DMS153 (cell line): ENCODE data around the gene ABCC5.

ENCODE experiments used
- DNase-seq: peaks from one replicate; lab custom pipeline; 2025; lab: John Stamatoyannopoulos, UW

ABCC5 gene

DNA sequence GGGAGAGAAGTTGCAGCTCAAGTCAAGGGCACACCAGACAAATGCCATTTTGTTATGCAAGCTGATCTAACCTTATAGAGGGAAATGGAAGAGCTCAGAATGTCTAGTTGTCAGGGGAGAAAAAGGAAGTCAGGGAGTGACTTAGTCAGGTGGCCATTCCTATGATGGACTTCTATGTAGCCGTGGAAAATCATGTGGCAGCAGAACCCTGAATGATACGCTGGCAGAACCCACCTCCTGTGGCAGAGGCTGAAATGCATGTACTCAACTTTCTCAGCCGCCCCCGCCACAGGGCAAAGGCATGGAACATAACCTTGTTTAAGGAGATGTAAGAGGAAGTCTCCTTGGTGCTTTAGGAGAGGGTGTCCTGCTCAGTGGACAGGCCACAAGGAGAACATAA is 95.3 kb downstream of the ABCC5 start:
- no peak for DNase-seq

DNA sequence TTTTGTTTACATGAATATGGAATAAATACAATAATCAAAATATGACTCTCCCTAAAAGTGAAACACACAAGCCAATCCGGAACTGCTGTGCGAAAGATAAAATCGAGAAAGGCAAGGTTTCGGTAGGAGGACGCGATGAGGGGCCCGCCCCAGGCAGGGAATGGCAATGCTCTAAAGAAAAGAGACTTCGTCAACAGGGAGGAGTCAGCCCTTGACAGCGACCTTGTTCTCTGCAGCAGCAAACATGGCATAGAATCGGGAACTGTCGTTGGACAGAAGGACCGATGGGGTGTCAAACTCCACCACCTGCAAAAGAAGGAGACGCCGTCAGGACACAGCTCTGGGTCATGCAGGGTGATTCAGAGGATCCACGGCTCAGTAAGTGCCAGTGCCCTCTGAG is 96.6 kb downstream of the ABCC5 start:
- DNase-seq, result no peak

DNA sequence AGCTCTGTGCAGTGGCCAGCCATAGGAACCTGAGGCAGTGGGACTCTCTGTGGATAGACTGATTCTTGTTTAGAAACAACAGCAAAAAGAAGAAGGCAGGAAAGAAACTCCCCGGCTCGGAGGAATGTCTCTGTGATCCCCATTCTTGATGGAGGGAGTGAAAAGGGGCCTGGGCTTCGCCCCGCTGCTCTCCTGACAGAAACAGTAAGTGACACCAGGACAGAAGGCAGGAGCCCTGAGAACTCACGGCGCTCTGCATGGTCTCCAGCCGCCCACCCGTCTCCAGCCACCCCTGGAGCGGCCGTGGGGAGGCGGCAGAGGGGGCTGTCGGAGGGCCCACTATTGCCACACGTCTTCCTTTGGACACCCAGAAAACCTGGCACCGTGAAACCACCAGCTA is 97.3 kb downstream of the ABCC5 start:
- no peak for DNase-seq

DNA sequence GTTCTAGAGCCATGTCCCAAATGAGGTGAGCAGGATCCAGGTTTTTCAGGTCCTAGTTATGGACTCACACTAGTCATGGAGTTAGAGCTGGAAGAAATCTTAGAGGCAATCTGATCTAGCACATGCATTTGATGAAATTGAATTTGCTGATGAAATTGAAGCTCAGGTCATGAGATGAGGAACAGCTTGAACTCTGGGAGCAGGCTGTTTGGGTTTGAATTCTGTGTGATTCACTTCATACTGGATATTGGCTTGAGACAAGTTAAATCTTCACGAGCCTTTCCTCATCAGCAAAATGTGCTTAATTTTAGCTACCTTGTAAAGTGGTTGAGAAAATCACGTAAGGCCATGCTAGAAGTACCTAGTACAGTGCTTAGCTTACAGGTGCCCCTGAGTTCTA is 99.5 kb downstream of the ABCC5 start:
- no peak for DNase-seq

DNA sequence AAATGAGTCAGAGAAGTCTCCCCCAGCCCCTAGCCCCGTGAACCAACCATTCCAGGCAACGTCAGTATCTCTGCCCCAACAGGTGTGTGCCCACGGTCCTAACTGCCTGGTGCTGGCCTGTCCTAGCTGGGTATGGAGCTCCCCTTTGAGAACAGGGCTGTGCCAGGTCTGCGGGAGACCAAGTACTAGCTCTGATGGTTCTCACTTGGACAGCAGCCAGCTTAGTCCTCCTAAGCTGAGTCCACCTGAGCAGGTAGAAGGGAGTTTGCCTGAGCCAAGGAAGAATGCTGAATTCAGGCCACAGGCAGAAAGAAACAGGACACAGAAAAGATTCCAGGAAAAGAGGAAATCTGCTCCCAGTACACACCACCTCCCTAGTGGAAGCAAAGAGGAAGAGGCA is 99.9 kb downstream of the ABCC5 start:
- DNase-seq, result no peak

DNA sequence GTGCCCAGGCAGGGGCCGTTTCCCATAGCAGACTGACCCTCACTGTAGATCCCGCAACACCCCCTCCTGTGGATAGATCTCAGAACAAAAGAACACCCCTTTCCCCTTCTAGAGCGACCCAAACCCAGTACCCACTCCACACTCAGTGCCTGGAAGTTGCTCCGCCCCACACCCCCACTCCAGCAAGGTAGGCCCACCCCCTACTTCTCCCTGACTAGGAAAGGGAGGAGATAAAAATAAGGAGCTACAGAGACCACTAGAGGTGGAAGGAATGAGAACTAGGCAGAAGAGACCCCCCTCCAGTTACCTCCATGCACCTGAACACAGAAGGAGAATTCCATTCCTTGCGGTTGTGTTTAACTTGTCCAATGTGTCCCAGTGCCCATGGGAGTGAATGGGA is 102.8 kb downstream of the ABCC5 start:
- DNase-seq, result no peak

DNA sequence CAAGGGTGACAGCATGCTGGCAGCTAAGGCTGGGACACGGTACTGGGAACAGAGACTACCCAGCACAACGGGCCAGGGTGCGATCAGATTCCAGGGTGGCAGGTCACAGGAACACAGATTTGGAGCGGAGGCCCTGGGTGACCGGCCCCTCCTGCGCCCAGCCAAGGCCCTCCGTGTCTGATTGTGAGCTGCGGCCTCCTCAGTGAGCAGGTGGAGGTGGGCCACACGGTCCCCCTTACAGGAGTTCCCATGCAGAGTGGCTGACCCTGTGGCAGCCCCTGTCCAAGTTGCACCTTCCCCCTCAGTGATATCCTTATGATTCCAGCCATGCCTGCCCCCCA is 104.1 kb downstream of the ABCC5 start:
- no peak for DNase-seq

DNA sequence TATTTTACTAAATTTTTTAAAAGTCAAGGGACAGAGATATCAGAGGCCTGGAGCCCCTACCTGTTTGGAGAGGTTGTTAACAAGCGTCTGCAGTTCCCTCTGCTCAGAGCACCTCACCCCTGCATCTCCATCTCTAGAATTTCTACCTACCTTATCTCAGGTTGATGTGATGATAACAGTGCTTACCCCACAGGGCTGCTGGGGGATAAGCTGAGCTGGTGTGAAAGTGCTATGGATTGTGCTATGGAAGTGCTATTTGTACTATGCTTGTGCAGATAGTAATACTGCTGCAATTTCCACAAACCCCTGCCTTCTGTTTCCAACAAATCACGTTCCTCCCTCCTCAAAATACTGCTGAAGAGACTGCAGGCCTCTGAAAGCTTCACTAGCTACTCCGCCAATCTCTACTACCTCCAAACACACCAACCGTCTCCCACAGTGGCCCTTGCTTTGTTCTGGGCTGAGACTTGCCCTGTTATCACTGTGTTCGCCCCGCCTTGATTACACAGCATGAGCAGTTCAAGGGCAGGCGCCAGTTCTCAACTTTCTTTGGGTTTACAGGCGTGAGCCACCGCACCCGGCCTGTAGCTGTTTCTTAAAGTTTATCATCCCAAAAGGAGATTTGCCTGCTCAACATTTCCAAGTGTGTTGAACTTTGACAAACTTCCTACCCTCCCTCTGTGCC is 104.6 kb downstream of the ABCC5 start:
- no peak for DNase-seq

DNA sequence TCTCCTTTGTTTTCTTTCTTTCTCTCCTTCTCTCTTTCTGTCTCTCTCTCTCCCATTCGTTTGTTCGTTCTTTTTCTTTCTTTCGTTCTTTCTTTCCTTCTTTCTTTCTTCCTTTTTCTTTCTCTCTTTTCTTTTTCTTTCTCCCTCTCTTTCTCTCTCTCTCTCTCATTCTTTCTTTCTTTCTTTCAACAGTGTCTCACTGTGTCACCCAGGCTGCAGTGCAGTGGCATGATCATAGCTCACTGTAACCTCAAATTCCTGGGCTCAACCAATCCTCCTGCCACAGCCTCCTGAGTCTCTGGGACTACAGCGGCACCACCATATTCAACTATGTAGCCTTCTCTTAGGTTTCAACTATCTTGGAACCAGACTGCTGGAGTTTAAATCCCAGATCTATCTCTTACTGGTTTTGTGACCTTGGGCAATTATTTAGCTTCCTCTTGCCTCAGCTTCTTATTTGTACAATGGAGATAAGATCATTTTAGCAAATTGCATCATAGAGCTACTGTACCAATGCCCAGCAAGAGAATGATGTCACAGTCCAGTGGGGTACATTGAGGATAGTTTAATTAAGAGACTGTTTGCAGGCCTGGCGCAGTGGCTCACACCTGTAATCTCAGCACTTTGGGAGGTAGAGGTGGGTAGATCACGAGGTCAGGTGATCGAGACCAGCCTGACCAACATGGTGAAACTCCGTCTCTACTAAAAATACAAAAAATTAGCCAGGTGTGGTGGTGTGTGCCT is 105.7 kb downstream of the ABCC5 start:
- DNase-seq, result no peak

DNA sequence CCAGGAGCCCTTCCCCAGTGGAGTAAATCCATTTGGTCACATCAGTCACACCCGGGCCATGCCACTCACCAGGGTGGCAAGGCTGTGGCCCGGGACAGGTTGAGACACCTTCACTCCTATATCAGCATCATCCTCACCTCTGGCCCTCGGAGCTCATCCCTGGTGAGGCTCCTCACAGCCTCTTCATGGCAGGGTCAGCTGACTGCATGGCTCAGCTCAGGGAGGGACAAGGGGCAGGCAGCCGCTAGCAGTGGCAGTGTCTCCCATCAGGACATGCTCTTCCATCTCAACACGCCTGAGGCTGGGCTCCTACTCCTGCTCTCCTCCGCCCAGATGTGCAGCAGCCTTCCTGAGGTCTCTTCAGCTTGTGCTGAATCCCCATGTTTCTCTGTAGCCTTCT is 106.6 kb downstream of the ABCC5 start:
- no peak for DNase-seq

DNA sequence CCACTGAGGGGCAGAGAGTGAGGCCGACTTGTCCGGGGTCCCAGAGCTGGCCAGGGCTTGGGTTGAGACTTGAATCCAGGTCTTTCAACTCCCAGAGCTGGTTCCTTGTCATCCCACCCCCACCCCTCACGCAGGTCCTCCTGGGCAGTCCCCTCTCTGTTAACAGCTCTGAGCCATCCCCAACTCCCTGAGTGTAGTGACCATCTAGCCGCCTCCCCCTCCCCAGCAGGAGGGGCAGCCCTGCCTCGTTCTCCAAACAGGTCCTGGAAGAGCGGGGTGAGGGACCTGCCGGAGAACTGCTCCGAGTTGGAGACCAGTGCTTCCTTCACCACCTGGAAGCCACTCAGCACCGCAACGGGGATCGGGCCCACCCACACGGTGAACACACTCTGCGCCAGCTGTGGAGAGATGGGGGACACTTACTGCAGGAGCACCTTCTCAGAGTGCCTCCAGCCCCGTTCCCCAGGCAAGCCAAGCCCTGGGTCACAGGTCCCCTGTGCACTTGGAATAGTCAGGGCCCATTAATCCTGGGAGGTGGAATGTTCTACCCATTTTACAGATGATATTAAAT is 108.6 kb downstream of the ABCC5 start:
- no peak for DNase-seq

DNA sequence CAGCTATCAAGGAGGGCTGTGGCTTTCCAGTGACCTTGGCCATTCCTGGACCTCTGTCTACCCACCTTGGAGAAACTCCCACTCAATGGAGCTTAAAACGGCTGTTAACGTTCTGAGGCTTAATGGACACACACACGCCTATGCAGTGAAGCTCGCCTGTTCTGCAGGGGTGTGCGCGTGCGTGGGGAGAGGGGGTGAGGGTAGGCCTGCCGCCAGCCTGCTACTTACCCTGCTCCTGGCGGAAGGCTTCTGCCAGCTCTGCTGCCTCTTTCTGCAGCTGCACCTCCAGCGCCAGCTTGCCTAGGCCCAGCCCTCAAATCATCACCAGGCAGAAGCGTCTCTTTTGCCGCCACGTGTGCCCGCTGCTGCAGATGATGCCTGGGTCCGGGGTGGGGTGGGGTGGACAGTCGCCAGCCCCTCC is 109.8 kb downstream of the ABCC5 start:
- no peak for DNase-seq

DNA sequence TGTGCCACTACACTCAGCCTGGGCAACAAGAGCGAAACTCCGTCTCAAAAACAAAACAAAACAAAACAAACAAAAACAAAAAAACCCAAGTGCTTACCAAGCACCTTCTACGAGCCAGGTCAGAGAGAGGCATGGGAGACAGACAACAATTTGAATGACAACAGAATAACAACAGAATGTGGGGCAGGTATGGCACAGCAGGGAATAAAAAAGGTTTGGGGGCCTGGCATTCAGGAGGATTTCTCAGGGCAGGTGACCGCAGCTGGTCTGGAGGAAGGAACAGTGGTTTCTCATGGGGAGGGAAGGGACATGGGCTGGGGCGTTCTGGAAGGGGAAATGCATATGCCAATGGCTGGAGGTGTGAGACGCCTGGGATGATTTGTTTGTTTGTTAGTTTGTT is 110.5 kb downstream of the ABCC5 start:
- DNase-seq, result no peak

DNA sequence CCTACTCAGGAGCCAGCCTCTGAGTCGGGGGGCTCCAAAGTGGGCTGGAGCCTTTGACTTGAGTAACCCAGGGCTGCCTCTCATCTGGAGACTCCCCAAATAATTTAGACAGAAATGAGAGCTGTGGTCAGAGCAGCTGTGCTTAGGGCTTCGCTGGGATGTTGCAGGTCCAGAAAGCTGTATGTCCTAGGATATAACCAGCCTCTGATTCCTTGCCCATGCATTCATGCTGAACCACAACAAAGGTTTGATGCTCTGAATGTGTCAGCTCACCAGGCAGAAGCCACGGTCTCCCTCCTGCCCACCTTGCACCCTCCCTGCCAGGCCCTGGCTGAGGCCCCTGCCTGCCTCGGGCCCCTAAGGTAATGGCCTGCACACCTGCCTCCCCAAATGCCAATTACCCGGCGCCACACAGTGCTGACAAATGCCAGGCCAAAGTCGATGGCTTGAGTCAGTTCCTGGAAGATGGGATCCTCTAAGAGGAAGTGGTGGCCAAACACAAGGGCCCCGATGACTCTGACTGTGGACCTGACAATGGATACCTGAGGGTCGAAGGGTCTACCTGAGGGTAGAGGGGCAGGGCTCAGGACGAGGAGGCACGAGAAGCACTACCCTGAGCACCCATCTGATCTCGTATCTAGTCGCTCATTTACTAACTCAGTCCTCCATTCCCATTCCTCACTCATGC is 111.3 kb downstream of the ABCC5 start:
- DNase-seq, result no peak

DNA sequence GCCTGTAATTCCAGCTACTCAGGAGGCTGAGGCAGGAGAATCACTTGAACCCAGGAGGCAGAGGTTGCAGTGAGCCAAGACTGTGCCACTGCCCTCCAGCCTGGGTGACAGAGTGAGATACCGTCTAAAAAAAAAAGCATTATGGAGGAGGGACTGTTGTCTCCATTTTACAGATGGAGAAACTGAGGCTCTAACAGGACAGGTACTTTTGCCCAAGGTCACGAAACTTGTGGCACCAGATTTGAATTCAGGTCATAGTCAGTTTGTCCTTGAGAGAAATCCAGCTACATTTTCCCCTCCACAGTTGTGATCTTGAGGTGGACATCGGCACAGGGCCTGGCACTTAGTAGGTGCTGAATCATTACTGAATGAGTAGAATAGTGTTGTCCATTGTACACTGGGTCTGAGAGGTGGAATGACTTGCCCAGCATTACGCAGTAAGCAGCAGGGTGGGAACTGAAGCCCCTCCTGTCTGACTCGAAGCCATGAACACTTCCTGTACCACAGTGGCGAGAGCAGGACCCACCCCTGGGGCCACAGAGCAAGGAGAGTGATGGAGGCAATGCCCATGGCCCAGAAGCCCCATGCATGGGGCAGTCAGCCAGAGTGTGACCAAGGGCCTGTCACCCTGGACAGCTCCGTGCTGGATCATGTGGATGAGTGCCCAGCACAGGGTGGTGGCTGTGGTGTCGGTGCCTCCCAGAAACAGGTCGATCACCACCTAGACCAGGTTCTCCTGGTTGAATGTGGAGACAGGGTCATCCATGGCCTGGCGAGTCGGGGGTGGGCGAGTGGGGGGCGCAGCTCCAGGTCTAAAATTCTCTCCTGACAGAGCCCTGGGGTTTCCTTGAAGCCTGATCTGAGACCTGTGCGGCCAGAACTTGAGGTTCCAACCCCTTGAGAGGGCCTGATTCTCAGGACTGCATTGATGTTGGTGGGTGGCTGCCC is 112.6 kb downstream of the ABCC5 start:
- no peak for DNase-seq

DNA sequence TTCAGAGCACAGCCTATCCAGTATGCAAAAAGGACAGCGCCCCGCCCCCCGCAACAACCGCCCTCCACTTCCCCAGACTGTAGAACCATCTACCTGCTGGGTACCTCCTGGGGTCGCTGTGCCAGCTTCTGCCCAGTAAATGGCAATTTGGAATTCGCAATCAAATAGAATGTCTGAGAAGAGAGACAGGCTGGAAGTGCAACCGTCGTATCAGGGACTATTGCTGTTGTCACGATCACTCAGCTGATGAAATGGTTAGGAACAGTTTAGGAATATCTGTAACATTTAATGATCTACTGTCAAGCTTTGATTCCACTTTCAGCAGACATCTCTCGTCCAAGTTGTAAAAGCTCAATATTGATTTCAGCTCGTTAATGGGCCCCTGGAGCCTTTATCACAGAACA is 119.7 kb downstream of the ABCC5 start:
- no peak for DNase-seq

DNA sequence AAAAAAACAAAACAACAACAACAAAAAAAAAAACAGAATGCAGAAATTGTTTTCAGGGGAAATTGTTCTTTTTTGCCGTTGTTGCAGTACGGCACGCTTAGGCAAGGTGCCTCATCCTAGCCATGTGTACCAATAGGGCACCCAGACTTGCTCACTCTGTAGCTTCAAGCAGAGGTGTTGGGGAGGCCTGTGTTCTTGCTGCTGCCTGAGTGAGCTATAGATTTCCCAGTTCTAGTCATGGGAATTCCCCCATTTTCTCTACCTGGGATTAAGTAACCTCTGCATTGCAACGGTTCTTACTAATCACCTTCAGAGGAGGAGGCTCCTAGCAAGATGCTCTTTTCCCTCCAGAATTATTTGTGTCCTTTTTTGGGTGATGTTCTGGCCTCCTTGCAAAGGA is 120.1 kb downstream of the ABCC5 start:
- no peak for DNase-seq

DNA sequence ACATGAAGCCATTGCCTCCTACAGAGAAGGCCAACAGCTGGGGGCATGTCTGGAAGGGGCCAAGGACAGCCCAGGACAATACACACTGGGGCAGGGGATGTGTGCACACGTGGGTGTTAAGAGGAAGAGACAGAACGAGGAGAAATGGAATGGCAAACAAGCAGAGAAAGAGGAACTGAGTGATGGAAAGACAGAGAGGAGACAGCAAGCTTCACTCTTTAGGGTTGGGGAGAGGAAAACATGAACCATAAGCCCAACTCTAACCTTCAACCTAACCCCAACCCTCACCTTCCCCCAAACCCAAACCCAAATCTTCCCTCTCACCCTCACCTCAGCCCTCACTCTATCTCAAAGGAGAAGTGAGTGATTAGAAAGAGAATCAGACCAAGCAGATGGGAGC is 121.1 kb downstream of the ABCC5 start:
- DNase-seq, result no peak

DNA sequence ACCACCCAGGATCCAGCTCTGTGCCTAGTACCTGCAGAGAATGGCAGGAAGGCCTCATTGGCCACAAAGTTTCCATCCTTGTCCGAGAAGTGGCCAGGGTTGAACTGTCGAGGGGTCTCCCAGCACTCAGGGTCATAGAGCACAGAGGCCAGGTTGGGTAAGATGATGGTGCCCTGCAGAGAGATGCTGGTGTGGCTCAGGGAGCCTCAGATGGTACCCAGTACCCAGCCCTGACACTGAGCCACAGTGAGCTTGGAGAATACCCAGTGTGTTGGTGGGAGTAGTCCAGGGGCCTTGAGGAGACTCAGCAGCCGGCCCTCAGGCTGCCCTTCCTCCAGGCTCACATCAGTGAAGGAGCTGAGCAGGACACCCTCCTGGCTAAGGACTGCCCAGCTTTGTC is 121.5 kb downstream of the ABCC5 start:
- DNase-seq, result no peak

DNA sequence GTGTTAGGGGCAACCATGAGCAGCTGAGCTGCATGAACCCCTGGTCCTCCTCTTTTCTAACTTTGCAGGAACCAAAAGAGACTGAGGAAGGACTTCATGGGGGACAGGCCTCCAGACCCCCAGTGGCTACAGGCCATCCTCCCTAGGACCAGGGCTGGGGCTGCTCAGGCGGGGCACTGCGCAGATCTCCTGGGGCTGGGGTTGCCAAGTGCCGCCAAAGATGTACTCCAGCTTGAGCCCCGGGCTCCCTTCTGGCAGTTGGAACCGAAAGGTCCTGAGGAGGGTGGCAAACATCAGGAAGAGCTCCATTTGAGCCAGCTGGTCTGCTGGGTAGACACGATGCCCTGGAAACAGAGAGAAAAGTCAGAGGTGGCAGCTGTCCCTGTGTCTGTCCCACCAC is 121.9 kb downstream of the ABCC5 start:
- no peak for DNase-seq

DNA sequence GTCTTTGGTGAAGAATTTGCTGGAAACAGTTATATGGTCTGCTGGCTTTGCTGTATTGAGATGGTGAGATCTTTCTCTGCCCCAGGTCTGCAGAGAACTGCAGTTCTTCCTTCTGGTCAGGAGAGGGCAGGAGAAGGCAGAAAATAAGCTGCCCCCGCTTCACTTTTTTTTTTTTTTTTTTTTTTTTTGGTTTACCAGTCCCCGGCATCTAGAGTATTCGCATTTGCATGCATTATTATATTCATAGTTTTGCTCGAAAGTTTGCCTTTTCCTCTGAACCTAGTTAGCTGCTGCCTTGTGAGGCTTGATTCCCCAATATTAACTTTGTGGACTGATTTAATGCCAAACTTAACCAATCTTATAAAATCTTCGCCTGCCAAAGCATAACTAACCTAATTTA is 122.4 kb downstream of the ABCC5 start:
- peak; percentile 14 for DNase-seq

DNA sequence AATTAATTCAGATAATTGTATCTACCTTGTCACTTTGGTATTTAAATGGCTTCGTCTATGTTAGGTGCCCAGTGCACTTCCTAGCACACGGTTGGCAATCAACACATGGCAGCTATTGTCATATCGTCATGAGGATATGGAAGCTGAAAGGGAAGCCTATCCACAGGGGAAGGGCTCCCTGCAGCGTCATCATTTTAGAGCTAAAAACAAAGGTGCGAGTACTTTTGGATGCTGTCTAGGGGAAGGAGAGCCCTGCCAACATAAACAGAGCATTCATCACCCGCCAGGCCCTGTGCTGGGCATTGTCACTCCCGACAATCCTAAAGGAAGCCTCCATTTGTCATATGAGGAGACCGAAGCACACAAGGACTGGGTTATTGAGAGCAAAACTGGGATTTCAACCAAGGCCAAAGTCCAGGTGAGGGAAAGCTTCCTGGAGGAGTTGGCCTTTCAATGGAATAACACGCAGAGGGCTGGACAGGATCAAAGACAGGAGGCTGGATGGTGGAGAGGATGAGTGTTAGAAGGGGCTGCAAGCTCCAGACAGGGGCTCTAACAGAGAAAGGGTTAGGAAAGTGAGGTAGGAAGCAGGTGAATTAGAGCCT is 125.0 kb downstream of the ABCC5 start:
- DNase-seq, result peak; percentile 74
